ENCODE data around the gene OSGEP.

Gene OSGEP

DNA sequence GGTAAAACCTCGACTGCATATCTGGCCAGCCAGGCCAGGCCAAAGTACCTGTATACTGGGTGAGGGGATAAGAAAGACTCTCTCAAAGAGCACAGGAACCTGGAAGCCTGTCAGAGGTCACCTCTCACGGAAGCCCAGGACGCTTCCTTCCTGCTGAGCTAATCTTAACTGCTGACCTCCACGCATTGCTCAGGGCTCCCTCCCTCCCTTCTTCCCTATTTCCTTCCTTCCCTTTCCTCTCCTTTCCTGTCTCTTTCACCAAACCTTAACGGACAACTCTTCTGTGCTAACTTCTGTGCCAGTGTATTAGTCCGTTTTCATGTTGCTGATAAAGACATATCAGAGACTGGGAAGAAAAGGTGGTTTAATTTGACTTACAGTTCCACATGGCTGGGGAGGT, 36.0 kb upstream of the OSGEP start:
- Histone ChIP-seq H3K4me3 (peak overlapping the region; percentile 50), H3K27ac (peak overlapping the region; percentile 85), H4K20me1 (no peaks in the 10 kb centered on the region), H3K36me3 (no peaks in the 10 kb centered on the region), H3K9me3 (no peaks in the 10 kb centered on the region), H3K4me1 (peaks cover 84% of the 10 kb centered on the region), H3K9ac (peak overlapping the region; percentile 64), H3K27me3 (no peaks in the 10 kb centered on the region), H3K4me2 (peak overlapping the region; percentile 82)
- no peak for TF ChIP-seq Cebpa-rat (IDR thresholded peaks at IDR 0.05)

DNA sequence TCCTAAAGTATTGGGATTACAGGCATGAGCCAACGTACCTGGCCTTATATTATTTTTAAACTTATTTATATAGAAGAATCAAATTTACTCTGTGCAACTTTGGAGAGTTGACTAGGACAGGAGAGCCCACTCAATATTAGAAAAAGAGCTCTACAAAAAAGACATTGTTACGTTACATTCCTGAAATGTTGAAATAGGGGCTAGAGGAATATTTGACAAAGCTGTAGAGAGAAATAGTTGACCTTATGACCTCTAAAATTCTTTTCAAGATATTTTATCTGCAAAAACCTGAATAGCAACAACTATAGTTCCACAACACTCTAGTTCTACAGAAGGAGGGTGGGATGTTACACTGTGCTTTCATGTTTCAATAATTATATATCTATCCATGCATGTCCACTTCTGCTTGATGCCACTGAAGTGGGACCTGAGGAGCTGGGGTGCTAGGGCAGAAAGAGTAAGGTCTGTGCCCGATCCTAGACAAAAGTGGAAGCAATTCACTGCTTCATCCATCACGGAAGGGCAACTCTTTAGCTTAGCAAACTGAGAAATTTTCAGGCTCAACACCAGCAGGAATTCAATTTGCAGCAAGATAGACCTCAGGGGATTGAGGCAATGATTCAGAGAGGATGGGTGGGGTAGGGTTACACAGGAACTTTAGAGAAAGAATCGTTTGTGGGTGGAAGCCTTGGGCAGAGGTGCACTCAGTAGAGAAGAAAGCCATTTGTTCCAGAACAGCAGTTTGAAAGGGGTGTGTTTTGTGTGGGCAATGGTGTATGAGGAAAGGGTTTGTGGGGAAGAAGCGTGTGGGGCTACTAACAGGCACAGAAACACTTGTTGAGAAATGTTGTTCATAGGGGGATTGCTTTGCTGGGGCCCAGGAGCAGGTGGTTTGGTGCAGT, 34.7 kb upstream of the OSGEP start:
- Histone ChIP-seq H3K27me3 (no peaks in the 10 kb centered on the region), H3K9me3 (no peaks in the 10 kb centered on the region), H4K20me1 (no peaks in the 10 kb centered on the region), H3K9ac (peak overlapping the region; percentile 64), H3K4me2 (peak overlapping the region; percentile 82), H3K4me3 (no peak overlapping the region), H3K4me1 (peaks cover 77% of the 10 kb centered on the region), H3K27ac (peak overlapping the region; percentile 85), H3K36me3 (no peaks in the 10 kb centered on the region)
- no peak for TF ChIP-seq Cebpa-rat (IDR thresholded peaks at IDR 0.05)

DNA sequence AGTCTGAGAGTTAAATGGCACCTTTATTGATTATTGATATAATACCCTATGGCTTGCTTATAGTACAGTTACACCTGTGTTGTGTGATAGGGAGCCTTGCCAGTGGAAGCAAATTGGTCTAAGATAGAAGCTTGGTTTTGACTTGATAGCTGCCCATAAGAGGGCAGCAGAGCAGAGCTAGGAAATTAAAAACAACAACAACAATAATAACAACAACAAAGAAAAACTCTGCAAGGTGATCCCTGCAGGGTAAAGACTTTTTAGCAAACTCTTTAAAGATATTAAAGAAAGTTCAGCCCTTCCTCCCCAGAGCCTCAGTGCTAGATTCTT, 32.7 kb upstream of the OSGEP start:
- H3K9me3 ChIP-seq = no peaks in the 10 kb centered on the region
- H3K27me3 ChIP-seq = no peaks in the 10 kb centered on the region
- H3K27ac ChIP-seq = no peak overlapping the region
- no peaks in the 10 kb centered on the region for H3K36me3 ChIP-seq
- no peak overlapping the region for H3K9ac ChIP-seq
- H4K20me1 ChIP-seq = no peaks in the 10 kb centered on the region
- H3K4me3 ChIP-seq = no peak overlapping the region
- peak overlapping the region; percentile 71 for H3K4me2 ChIP-seq
- peaks cover 58% of the 10 kb centered on the region for H3K4me1 ChIP-seq
- TF ChIP-seq Cebpa-rat (IDR thresholded peaks at IDR 0.05) = no peak

DNA sequence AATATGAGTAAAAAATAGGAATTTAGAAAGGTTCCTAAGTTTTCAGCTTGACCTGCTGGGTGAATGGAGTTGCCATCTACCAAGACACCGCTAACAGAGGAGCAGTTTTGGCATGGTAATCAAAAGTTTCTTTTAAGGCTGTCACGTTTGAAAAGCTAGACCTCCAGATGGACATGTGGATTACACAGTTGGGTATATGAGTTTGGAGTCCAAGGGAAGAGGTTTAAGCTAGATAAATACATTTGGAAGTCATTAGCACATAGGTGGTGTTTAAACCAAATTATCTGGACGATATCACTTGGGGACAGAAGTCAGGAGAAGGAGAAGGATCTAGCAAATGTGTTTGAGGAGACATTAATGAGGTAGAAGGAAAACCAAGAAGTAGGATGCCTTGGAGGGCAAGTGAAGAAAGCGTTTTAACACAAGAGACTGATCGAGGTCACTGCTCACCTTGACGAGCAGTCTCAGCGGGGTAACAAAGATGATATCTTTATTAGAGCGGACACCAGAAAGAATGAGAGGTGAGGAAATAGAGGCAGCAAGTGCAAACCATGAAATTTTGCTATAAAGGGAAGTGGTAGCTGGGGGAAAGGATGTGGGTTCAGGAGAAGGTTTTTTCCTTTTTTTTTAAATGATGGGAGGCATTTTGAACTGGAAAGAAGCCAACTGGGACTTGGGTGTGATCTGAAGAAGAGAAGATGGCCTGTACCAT, 32.2 kb upstream of the OSGEP start:
- Histone ChIP-seq H3K9me3 (no peaks in the 10 kb centered on the region), H3K36me3 (no peaks in the 10 kb centered on the region), H3K27me3 (no peaks in the 10 kb centered on the region), H3K4me3 (no peak overlapping the region), H3K4me2 (peak overlapping the region; percentile 71), H4K20me1 (no peaks in the 10 kb centered on the region), H3K9ac (no peak overlapping the region), H3K4me1 (peaks cover 53% of the 10 kb centered on the region), H3K27ac (no peak overlapping the region)
- no peak for TF ChIP-seq Cebpa-rat (IDR thresholded peaks at IDR 0.05)

DNA sequence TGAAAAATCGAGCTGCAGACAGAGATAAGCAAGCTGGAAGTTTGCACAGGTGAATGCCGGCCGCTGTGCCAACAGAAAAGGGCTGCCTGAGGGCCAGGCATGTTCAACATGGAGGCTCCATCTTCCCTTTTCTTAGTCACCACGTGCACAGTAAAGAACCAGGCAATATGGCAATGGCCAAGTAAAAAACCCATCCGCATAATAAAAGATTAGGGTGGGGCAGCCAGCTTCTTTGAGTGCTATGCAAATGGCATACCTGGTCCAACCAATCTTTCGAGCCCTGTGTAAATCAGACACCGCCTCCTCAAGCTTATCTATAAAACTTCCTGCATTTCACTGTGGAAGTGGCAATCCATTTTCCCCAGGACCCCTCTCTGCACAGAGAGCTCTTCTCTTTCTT, 31.3 kb upstream of the OSGEP start:
- Histone ChIP-seq H3K4me3 (no peak overlapping the region), H4K20me1 (no peaks in the 10 kb centered on the region), H3K27ac (no peak overlapping the region), H3K4me2 (no peak overlapping the region), H3K9ac (no peak overlapping the region), H3K27me3 (no peaks in the 10 kb centered on the region), H3K36me3 (peaks cover 1% of the 10 kb centered on the region), H3K9me3 (no peaks in the 10 kb centered on the region), H3K4me1 (peaks cover 43% of the 10 kb centered on the region)
- TF ChIP-seq Cebpa-rat (IDR thresholded peaks at IDR 0.05) = no peak

DNA sequence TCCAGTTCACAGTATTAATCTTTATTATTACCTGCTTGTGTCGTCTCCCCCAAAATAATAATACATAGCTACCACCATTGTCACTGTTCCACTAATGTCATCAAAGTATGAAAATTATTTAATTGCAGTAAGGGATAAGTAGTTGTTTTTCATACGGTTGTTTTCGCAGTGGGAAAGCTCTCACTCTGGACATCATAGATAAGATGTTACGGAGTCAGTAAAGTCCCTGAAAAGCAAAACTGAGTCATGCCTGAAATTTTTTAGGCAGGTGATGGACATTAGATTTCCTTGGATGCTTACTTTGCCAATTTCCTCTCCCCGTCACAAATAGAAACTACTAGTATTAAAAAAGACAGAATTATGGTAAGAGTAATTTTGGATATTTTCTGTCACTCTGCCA, 27.8 kb upstream of the OSGEP start:
- no peak overlapping the region for H3K27ac ChIP-seq
- no peak overlapping the region for H3K4me2 ChIP-seq
- no peaks in the 10 kb centered on the region for H3K27me3 ChIP-seq
- no peaks in the 10 kb centered on the region for H4K20me1 ChIP-seq
- no peak overlapping the region for H3K9ac ChIP-seq
- H3K4me1 ChIP-seq = peaks cover 39% of the 10 kb centered on the region
- TF ChIP-seq Cebpa-rat (IDR thresholded peaks at IDR 0.05) = no peak
- no peak overlapping the region for H3K4me3 ChIP-seq
- no peaks in the 10 kb centered on the region for H3K9me3 ChIP-seq
- H3K36me3 ChIP-seq = peaks cover 34% of the 10 kb centered on the region

DNA sequence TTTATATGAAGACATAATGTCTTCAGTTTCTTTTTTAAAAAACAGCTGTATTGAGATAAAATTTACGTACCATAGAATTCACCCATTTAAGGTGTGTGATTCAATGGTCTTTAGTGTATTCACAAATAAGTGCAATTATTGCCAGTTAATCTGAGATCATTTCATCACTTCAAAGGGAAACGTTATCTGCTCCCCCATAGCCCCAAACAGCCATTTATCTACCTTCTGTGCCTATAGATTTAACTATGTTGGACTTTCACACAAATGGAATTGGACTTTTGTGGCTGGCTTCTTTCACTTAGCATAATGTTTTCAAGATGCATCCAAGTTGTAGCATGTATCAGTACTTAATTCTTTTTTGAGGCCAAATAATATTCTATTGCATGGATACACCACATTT, 24.3 kb upstream of the OSGEP start:
- Histone ChIP-seq H3K9me3 (no peaks in the 10 kb centered on the region), H3K9ac (peak overlapping the region; percentile 75), H3K4me3 (no peak overlapping the region), H3K27me3 (no peaks in the 10 kb centered on the region), H3K27ac (peak overlapping the region; percentile 83), H4K20me1 (peaks cover 3% of the 10 kb centered on the region; the same call in 1 of the 2 replicates), H3K4me2 (peak overlapping the region; percentile 92), H3K36me3 (peaks cover 65% of the 10 kb centered on the region), H3K4me1 (peaks cover 65% of the 10 kb centered on the region)
- TF ChIP-seq Cebpa-rat (IDR thresholded peaks at IDR 0.05) = no peak

DNA sequence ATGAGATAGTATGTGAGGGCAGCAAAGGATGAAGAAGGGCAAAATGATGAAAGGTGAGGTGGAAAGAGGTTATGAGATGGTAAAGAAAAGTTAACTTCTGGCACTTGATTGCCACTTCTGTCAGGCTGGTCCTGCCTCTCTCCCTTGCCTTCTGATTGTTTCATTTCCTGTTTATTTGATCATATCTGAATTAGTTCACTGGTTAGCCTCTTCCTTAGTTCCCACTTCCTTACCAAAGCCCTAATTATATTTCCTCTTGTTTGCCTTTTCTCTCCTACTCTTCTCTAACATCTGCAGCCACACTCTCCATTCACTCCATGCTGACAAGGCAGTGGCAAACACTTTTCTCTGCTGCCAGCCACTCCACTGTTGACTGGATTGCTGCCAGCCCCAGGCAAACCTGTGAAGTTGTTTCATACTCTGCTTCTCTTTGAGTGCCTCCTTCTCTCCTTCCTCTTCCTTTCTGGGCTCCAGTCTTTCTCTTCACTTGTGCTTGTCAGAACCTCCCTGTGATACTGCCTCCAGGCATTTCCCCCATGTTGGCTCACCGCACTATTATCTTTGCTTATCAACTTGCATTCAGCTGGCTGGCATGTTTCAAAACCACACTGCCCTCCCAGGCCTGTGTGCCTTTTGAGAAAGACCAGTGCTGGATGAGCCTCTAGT, 22.7 kb upstream of the OSGEP start:
- no peaks in the 10 kb centered on the region for H3K9me3 ChIP-seq
- H4K20me1 ChIP-seq = peaks cover 17% of the 10 kb centered on the region
- peak overlapping the region; percentile 75 for H3K9ac ChIP-seq
- H3K4me3 ChIP-seq = peak overlapping the region; percentile 29
- H3K4me2 ChIP-seq = peak overlapping the region; percentile 92
- TF ChIP-seq Cebpa-rat (IDR thresholded peaks at IDR 0.05) = no peak
- no peaks in the 10 kb centered on the region for H3K27me3 ChIP-seq
- peak overlapping the region; percentile 83 for H3K27ac ChIP-seq
- peaks cover 81% of the 10 kb centered on the region for H3K36me3 ChIP-seq
- peaks cover 81% of the 10 kb centered on the region for H3K4me1 ChIP-seq

DNA sequence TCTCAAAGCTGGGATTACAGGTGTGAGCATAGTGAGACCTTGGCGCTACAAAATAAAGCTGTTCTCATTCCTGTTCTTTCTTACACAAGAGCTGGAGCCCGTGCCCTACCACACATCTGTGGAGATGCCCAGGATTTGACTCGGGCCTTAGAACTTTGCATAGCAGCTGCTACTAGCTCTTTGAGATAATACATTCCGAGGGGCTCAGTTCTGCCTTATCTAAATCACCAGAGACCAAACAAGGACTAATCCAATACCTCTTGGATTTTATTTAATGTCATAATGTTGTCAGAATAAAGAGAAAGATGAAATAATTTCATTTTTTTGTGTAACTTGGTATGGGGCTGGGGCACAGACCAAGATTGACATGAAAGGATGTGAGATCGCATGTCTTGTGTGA, 22.2 kb upstream of the OSGEP start:
- Histone ChIP-seq H3K9me3 (no peaks in the 10 kb centered on the region), H3K36me3 (peaks cover 86% of the 10 kb centered on the region), H4K20me1 (peaks cover 22% of the 10 kb centered on the region), H3K4me3 (peak overlapping the region; percentile 29; the same call in 1 of the 2 replicates), H3K4me2 (peak overlapping the region; percentile 92), H3K27me3 (no peaks in the 10 kb centered on the region), H3K9ac (peak overlapping the region; percentile 75; the same call in 1 of the 2 replicates), H3K4me1 (peaks cover 87% of the 10 kb centered on the region), H3K27ac (peak overlapping the region; percentile 83)
- no peak for TF ChIP-seq Cebpa-rat (IDR thresholded peaks at IDR 0.05)

Measured in BLaER1 (cell line).